Tibial nerve (tissue), 3 donors: ENCODE measurements around the gene MIGA1.
A peak's percentile ranks its signal among the peaks of the same experiment; 100 is the strongest.

Experiments used
- POLR2A ChIP-seq, 2 donors: fragments of 450-650 bp; IDR thresholded peaks; one replicate each; pipeline ENCODE4 v1.6.1; 2017; ENCODE audit warnings: antibody characterized with exemption in 2 of 2, mild to moderate bottlenecking in 2 of 2, moderate library complexity in 2 of 2
- TF ChIP-seq, protein P1 (sequence below), 5 experiments: fragments of 200-600 bp in 3 of 5; fragments of 450-650 bp in 2 of 5; sonication (generic) in 3 of 5; IDR thresholded peaks; one replicate each; pipeline ENCODE4 v1.5.1; 2016 to 2019; ENCODE audit warnings: antibody characterized with exemption in 5 of 5, mild to moderate bottlenecking in 3 of 5, moderate library complexity in 2 of 5

DNA sequence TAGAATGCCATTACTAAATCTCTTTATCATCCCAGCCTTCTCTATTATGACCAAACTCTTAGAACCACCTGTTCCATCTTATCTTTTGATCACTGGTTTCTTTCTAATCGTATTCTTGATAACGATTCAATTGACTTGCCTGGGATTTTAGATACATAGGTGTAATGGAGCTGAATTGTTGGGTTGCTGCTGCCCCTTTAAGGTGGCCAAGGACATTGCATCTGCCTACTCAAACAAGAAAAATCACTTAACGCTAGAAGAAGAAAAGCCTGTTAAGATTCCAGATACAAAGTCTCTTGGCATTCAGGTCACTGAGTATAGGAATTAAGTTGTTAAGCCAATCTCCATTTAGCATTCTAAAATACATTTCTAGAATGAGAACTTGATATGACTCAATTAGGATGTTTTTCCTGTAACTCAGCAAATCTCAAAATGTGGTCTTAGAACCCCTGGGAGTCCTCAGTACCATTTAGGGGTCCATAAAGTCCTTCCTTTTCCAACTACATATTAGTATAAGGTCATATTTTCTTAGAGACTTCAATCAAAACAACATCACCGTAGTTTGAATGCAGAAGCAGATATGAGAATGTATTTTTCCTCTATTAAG is 121.3 kb downstream of the MIGA1 start:
- TF ChIP-seq, protein P1, sequence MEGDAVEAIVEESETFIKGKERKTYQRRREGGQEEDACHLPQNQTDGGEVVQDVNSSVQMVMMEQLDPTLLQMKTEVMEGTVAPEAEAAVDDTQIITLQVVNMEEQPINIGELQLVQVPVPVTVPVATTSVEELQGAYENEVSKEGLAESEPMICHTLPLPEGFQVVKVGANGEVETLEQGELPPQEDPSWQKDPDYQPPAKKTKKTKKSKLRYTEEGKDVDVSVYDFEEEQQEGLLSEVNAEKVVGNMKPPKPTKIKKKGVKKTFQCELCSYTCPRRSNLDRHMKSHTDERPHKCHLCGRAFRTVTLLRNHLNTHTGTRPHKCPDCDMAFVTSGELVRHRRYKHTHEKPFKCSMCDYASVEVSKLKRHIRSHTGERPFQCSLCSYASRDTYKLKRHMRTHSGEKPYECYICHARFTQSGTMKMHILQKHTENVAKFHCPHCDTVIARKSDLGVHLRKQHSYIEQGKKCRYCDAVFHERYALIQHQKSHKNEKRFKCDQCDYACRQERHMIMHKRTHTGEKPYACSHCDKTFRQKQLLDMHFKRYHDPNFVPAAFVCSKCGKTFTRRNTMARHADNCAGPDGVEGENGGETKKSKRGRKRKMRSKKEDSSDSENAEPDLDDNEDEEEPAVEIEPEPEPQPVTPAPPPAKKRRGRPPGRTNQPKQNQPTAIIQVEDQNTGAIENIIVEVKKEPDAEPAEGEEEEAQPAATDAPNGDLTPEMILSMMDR (IDR thresholded peaks at IDR 0.05), result peak; percentile 38 to 68 (median 53)
- no peak for TF ChIP-seq POLR2A (IDR thresholded peaks at IDR 0.05)
